CD4-positive, alpha-beta T cell treated with Interleukin-21 for 1 hour (primary cell): ENCODE results near the gene KCMF1.
A peak's percentile ranks its signal among the peaks of the same experiment; 100 is the strongest.
"Not testable (repeated sequence)": the region's sequence is repeated elsewhere in the genome, so short reads cannot be mapped to it uniquely, and the experiment has no call there.

ENCODE experiments used
- DNase-seq: peaks from one replicate; pipeline ENCODE4 v3.0.0-alpha.2; 2020

Gene KCMF1

GRCh38 chr2:84970868-84971509 is at the start of gene KCMF1:
Gene KCMF1 (plus strand): TSS chr2:84971161. CDS start chr2:84971452, 291 bp downstream.
- peak; percentile 78 for DNase-seq

DNA sequence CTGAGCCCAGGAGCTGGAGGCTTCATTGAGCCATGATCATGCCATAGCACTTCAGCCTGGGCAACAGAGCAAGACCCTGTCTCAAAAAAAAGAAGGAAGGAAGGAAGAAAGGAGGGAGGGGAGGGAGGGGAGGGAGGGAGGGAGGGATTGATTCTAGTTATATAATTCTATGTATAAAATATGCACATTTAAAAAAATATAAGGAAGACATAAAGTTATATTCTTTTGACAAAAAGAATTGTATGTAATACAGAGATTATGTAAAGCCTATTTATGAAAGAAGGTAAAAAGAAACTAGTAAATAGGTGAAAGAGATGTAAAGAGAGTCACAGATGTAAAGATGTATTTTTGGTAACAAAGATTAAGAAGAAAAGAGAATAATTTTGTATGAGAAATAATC is 48.0 kb upstream of the KCMF1 start:
- DNase-seq: no peak

DNA sequence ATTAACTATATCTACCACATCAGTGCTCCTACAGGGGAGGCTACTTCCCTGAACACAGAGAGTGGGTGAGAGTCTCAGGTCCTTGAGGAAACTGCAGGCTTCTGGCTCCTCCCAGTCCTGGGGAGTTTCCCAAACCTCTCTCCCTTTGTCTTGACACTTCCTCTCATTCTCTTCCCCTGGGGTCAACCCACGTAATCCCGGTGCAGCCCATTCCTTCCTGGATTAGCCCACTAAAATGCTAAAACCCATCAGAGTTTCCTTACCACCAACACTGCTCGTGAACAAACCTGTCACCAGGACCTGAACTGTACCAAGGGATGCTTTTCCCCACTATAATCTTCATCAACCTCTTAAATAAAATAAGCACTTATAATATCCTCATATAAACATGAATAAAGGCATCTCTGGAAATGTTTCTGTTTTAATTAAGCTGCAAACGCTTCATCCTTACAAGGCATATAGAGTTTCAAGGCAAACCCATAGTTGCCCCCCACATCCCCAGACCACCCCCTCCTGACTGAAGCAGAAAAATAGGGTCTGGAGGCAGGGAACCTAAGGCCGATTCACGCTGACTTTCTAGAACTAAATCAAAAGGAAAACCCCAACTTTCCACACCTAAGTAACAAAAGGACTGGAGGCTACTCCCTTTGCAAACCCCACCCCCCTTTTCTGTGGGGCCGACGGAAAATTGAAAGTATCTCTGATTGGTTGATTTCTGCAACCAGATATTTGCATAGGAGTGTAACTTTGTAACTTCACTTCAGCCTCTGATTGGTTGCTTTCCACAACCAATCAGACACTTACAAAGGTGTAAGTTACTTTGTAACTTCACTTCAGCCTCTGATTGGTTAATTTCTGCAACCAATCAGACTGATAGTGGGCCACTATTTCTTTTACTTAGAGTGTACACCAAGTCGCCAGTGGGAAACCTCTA is 46.5 kb upstream of the KCMF1 start:
- DNase-seq: peak; percentile 83

DNA sequence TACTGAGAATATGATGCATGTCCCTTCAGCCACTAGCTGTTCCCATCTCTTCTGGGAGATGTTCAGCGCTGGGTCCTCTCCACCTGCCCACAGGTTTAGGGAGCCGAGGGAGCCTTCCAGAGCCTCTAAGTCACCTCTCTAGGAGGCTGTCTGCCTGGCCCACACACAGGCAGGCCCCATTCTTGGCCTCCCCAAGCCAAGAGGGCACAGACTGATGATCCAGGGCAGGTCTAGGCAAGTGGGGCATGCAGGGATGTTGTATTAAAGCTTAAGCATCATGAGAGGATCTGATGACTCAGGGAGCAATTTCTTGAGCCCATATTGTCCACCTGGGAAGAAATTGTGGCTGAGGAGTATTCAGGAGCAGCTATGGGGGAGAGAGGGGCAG is 45.6 kb upstream of the KCMF1 start:
- DNase-seq: no peak

DNA sequence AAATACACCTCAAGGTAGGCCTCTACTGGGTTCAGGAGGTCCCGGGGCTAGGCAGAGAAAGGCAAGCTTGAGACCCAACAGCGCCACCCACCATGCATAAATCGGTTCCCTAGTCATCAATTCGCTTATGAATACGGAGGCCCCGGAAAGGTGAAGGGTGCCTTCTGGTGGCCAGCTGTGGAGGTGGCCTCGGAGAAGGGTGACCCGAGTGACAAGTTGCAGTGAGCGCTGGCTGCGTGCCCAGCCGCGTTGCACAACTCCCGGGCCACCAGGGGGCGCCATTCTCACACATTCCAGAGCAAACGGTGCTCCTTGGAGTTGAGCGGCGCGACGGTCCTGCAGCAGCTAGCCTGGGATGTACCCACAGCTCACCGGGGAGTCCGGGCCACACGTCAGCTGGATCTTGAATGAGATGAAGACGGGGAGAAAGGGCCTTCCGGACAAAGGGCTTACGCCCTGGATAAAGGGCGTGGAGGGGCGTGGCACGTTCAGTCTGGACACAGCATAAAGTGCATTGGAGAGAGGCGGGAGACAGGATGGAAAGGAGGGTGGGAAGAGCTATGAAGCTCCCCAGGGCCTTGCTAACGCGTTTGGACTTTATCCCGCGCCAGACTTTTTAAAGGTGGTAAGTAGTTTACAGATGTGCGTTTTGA is 45.1 kb upstream of the KCMF1 start:
- peak; percentile 97 for DNase-seq

GRCh38 chr2:84927275-84927627 is 43.7 kb upstream of the KCMF1 start:
- DNase-seq: no peak

GRCh38 chr2:84931384-84931821 is 39.6 kb upstream of the KCMF1 start:
- no peak for DNase-seq

DNA sequence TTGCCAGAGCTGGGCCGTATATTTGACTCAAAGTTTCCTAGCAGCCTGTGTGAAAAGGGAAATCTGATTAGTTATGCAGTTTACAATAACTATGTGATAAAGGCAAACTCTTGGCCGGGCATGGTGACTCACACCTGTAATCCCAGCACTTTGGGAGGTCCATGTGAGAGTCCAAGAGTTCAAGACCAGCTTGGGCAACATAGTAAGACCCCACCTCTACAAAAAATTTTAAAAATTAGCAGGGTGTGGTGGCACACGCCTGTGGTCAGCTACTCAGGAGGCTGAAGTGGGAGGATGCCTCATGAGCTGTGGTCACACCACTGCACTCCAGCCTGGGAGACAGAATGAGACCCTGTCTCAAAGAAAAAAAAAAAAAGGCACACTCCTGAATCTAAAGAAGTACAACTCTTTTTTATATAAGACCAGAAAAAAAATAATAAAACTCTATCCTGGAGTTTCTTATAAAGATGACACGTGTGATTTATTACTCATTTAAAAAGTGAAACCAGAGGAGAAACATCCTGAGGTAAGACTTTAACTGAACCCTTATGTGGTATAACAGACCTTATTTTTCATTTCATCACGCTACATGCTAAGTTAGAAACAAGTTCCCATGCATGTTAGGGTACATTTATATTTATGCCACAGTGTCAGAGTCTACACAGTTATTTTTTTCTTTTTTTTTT is 32.6 kb upstream of the KCMF1 start:
- peak; percentile 56 for DNase-seq

DNA sequence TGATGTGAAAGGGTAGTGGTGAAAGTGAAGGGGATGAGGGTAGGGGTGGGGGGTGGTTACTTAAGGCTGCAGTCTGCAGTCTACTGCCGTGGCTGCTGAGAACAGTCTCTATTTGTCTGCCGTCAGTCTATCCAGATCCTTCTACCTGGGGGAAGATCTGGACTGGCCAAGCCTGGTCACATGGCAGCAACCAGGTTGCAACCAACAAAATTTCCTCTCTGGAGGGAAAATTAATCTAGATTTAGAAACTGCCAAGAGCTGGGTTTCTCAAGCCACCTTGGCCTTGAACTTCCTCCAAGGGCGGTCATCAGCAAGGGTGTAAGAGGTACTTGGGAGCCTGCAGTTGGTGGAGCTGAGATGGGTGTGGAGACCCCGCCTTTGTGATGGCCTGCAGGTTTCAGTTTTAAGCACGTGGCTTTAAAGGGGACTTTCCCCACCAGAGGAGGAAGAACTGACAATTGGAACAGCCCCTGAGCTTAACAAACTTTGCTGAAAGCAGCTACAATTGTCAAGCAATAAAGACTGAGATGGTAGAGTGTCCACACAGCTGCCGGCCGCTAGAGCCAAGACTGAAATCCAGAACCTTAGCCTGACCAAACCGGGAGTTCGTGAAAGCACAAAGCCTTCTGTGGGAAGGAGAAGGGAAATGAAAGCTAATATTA is 31.4 kb upstream of the KCMF1 start:
- DNase-seq: peak; percentile 89

DNA sequence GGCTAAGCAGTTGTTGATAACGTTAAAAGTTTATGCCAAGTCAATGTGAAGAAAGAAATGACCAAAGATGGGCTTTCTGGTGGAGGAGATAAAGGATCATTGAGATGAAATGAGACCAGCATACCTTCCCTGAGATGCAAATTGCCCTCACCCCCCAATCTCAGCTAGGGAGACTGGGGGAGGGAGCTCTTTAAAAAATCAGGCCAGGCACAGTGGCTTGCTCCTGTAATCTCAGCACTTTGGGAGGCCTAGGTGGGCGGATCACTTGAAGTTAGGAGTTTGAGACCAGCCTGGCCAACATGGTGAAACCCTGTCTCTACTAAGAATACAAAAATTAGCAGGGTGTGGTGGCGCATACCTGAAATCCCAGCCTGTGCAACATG is 30.9 kb upstream of the KCMF1 start:
- no peak for DNase-seq

DNA sequence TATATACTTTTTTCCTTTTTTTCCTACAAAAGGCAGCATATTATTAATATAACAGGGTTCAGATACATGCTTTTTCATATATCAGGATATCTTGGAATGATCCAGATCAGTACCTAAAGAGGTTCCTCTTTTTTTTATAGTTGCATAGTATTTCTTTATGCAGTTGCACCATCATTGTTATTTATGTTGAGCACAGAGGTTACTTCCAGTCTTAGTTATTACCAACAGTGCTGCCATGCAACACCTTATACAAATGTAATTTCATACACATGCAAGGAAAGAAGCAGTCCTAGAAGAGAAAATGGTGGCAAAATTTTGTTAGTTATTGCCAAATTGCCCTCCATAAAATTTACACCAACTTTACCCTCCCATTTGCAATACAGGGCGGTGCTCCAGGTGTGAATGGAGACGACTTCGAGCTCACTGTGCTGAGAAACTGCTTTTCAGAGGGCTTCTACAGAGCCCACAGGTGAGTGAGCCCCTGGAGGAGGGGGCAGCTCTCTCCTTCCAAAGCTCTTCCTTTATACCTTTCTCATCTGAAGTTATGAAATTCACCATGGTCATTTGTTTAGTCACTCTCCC is 30.0 kb upstream of the KCMF1 start:
- no peak for DNase-seq

- DNase-seq: no peak
Observed at GRCh38 chr2:84942166-84942565, 28.8 kb upstream of the KCMF1 start.

- DNase-seq: no peak
Observed at GRCh38 chr2:84942964-84943421, 28.0 kb upstream of the KCMF1 start.

DNA sequence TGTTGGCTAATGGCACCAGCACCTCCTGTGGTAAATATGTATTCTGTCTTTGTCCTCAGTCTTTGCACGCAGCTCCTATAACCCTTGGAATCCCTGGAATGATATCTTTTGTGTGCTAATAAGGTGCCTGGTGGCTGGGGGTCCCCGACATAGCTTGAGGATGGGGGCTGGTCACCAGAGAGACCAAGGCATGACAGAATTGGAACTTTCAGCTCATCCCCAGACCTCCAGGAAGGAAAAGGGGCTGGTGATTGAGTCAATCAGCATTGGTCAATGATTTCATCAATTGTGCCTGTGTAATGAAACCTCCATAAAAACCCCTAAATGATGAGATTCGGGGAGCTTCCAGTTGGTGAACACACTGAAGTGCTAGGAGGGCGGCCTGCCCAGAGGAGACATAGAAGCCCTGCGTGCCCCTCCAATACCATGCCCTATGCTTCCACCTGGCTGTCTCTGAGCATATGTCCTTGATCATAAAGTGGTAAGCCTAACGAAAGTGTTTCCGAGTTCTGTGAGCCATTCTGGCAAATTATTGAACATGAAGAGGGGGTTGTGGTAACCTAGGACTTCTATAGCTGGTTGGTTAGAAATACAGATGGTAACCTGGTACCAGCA is 26.6 kb upstream of the KCMF1 start:
- no peak for DNase-seq

DNA sequence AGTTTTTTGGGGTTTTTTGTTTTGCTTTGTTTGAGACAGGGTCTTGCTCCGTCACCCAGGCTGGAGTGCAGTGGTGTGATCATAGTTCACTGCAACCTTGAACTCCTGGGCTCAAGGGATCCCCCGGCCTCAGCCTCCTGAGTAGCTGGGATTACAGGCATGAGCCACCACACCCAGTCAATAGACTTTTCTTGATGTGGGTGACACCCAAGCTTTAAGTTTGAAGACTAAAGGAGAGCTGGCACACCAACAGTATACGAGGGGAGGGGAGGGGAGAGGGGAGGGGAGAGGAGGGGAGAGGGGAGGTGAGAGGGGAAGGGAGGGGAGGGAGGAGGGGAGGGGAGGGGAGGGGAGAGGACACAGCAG is 25.1 kb upstream of the KCMF1 start:
- not testable (repeated sequence) for DNase-seq

DNA sequence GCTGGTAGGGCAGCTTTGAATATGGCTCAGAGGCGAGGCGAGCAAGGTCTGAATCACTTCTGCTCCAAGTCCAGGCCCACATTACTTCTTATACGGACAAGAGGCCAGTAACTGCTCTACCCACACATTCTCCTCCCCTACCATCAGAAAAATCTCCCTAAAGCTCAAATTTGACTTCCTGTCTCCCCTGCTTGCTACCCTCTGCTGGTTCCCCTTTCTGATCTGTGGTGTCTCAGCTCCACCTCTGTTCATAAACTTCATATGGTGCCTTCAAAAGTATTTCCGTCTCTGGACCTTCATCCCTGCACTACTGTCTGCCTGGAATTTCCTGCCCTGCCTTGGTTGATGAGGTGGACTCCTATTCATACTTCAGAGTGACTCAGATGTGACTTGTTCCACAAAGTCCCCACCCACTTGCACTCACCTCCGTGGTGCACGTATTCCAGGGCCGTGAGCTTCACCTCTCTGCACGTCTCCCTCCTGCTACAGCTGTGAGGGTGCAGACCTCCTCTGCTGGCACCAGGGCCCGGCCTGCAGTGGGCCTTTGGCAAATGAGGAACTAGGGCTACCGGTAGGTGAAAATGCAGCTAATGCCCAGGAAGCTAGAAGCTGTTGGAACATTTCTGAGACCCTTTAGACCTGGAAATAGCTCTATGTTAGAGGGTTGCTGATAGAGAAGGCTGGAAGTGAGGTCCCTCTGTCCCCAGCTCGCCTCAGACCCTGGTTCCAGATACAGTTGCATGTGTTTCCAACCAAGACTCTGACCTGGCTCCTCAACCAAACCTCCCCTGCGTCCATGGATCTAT is 24.6 kb upstream of the KCMF1 start:
- peak; percentile 61 for DNase-seq

DNA sequence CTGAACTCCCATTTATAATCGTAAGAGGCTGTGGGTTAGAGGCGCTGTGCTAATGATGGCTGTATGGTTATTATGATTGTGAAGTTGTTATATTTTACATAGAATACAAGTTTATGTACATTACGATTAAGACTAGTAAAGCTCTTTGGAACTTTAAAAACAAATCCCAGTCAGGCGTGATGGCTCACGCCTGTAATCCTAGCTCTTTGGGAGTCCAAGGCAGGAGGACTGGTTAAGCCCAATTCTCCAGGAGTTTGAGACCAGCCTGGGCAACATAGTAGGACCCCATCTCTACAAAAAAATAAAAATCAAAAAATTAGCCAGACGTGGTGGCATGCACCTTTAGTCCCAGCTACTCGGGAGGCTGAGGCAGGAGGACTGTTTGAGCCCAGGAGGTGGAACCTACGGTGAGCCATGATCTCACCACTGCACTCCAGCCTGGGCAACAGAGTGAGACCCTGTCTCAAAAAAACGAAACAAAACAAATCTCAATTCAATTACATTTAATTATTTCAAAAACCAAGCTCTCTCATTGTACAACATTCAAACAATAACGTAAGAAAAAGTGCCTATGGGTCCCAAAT is 23.9 kb upstream of the KCMF1 start:
- no peak for DNase-seq

- no peak for DNase-seq
Observed at GRCh38 chr2:84953535-84953934, 17.4 kb upstream of the KCMF1 start.

DNA sequence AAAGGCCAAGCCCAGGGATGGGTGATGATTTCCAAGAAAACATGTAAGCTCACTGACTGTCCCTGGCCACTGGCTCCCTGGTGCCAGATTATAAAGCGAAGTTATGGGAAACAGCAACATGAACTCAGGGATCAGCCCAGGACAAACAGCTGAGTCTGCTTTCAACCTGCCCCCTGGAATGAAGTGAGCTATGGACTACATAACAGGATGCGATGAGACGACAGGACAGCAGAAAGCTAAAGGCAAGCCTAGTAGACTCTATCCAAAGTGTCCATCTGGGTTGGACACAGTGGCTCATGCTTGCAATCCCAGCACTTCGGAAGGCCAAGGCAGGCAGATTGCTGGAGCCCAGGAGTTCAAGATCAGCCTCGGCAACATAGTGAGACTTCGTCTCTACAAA is 16.6 kb upstream of the KCMF1 start:
- no peak for DNase-seq
